Measurements from ENCODE around the gene C17orf75. TPM values are rescaled to one million over a fixed set of nuclear protein-coding genes. Genes with fewer than 3 reads are reported as not detected.
"Not testable (repeated sequence)": the region's sequence is repeated elsewhere in the genome, so short reads cannot be mapped to it uniquely, and the experiment has no call there.

C17orf75 gene
- polyA plus RNA-seq, 1 donor: 22.4 TPM

DNA sequence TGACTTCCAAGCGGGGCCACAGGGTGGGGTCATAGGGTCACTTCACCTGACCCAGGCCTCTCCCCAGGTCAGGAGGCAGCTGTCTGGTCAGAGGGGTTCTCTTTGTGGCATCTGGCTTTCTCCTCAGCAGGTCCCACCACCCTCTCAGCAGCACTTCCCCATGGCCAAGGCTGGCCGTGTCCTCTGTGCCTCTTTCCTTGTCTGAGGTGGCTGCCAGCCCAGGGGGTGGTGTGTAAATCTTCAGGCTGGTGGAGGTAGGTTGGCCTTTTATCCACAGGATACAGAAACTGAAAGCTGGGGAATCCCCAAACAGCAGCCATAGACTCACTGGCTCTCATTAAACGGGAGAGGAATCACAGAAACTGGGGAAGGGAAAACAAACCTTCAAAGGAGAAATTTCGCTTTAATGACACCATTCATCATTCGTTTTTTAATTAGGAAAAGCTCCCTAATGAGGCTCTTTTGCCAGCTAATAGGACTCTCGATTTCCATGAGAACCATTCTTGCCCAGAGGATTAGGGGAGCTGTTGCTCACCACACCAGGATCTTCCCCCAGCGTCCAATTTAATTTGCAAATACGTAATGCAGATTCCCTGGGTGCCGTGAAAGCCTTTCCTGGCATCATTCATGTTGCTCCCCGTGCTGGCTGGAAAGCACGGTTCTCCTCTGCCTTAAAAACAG lies 18.0 kb downstream of the C17orf75 start:
- no peaks in the 10 kb centered on the region for H3K27me3 ChIP-seq (ENCODE audit: control insufficient read depth, insufficient read depth, low read length)
- H3K27ac ChIP-seq (ENCODE audit: low read length): no peak overlapping the region
- DNase-seq: peak in 1 of 2 donors; percentile 50
- no peak overlapping the region for H3K4me3 ChIP-seq (ENCODE audit: low read length)
- no peaks in the 10 kb centered on the region for H3K4me1 ChIP-seq (ENCODE audit: control insufficient read depth, insufficient read depth, low read length)
- H3K36me3 ChIP-seq (ENCODE audit: control insufficient read depth, insufficient read depth, low read length): no peaks in the 10 kb centered on the region
- WGBS (ENCODE audit: insufficient coverage, low lambda C conversion rate): no CpG with 5 or more reads among the region's 11 CpGs
- H3K9me3 ChIP-seq (ENCODE audit: control insufficient read depth, low read depth, low read length): no peaks in the 10 kb centered on the region

GRCh38 chr17:32323046-32323445 lies 18.9 kb downstream of the C17orf75 start:
- DNase-seq: no peak

DNA sequence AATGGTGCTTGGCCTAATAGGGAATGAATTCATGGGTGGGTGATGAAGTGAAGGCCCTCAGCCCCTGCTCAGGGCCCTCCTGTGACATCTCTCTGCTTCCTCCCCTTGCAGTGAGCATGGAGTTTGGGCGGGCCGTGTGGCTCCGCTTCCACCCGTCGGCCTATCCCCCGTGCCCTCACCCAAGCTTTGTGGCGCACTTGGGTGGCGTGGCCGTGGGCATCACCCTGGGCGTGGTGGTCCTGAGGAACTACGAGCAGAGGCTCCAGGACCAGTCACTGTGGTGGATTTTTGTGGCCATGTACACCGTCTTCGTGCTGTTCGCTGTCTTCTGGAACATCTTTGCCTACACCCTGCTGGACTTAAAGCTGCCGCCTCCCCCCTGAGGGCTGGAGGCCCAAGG lies 21.1 kb downstream of the C17orf75 start:
- Histone ChIP-seq H3K4me3 (ENCODE audit: low read length) (no peak overlapping the region), H3K36me3 (ENCODE audit: control insufficient read depth, insufficient read depth, low read length) (no peaks in the 10 kb centered on the region), H3K27me3 (ENCODE audit: control insufficient read depth, insufficient read depth, low read length) (no peaks in the 10 kb centered on the region), H3K4me1 (ENCODE audit: control insufficient read depth, insufficient read depth, low read length) (no peaks in the 10 kb centered on the region), H3K9me3 (ENCODE audit: control insufficient read depth, low read depth, low read length) (no peaks in the 10 kb centered on the region), H3K27ac (ENCODE audit: low read length) (no peak overlapping the region)
- DNase-seq: no peak
- WGBS (ENCODE audit: insufficient coverage, low lambda C conversion rate): no CpG with 5 or more reads among the region's 15 CpGs

More at GRCh38 chr17:32323046-32323445, 18.9 kb downstream of the C17orf75 start:
- Histone ChIP-seq H3K4me1 (ENCODE audit: control insufficient read depth, insufficient read depth, low read length) (no peaks in the 10 kb centered on the region), H3K4me3 (ENCODE audit: low read length) (no peak overlapping the region), H3K27me3 (ENCODE audit: control insufficient read depth, insufficient read depth, low read length) (no peaks in the 10 kb centered on the region), H3K27ac (ENCODE audit: low read length) (no peak overlapping the region), H3K9me3 (ENCODE audit: control insufficient read depth, low read depth, low read length) (no peaks in the 10 kb centered on the region), H3K36me3 (ENCODE audit: control insufficient read depth, insufficient read depth, low read length) (no peaks in the 10 kb centered on the region)
- WGBS (ENCODE audit: insufficient coverage, low lambda C conversion rate): no CpG with 5 or more reads among the region's 10 CpGs

DNA sequence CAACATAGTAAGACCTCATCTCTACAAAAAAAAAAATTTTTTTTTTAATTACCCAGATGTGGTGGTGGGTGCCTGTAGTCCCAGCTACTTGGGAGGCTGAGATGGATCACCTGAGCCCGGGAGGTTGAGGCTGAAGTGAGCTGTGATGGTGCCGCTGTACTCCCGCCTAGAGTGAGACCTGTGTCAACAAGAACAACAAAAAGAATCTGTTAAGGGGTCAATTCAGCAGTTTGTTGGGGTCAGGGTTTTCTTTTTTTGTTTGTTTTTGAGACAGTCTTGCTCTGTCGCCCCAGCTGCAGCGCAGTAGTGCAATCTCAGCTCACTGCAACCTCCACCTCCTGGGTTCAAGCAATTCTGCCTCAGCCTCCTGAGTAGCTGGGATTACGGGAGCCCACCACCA lies 21.9 kb downstream of the C17orf75 start:
- not testable (repeated sequence) for H3K9me3 ChIP-seq (ENCODE audit: control insufficient read depth, low read depth, low read length); H3K4me1 ChIP-seq (ENCODE audit: control insufficient read depth, insufficient read depth, low read length); H3K36me3 ChIP-seq (ENCODE audit: control insufficient read depth, insufficient read depth, low read length); H3K4me3 ChIP-seq (ENCODE audit: low read length); H3K27me3 ChIP-seq (ENCODE audit: control insufficient read depth, insufficient read depth, low read length); H3K27ac ChIP-seq (ENCODE audit: low read length); DNase-seq
- WGBS (ENCODE audit: insufficient coverage, low lambda C conversion rate): no CpG with 5 or more reads among the region's 6 CpGs

DNA sequence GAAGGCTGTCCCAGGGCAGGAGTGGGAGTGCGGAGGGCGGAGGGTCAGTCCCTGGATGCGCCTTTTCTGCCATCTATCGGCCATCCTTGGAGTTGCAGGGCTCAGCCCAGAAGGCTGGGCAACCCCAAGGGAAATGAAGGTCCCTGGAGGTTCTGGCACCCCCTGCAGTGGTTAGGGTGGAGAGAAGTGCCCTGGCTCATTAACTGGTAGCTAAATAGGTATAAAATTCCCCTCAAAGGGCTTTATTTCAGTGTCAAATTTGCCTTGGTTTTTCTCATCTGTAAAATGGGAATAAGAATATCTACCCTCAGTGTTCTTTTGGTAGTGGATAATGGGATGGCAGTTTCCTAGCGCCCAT lies 22.4 kb downstream of the C17orf75 start:
- no peaks in the 10 kb centered on the region for H3K36me3 ChIP-seq (ENCODE audit: control insufficient read depth, insufficient read depth, low read length)
- no CpG with 5 or more reads among the region's 5 CpGs for WGBS (ENCODE audit: insufficient coverage, low lambda C conversion rate)
- no peak overlapping the region for H3K27ac ChIP-seq (ENCODE audit: low read length)
- no peak overlapping the region for H3K4me3 ChIP-seq (ENCODE audit: low read length)
- no peaks in the 10 kb centered on the region for H3K27me3 ChIP-seq (ENCODE audit: control insufficient read depth, insufficient read depth, low read length)
- no peaks in the 10 kb centered on the region for H3K9me3 ChIP-seq (ENCODE audit: control insufficient read depth, low read depth, low read length)
- DNase-seq: peak in 1 of 2 donors; percentile 45
- no peaks in the 10 kb centered on the region for H3K4me1 ChIP-seq (ENCODE audit: control insufficient read depth, insufficient read depth, low read length)

GRCh38 chr17:32318071-32318470 lies 23.9 kb downstream of the C17orf75 start:
- Histone ChIP-seq H3K4me1 (ENCODE audit: control insufficient read depth, insufficient read depth, low read length) (no peaks in the 10 kb centered on the region), H3K9me3 (ENCODE audit: control insufficient read depth, low read depth, low read length) (no peaks in the 10 kb centered on the region), H3K27me3 (ENCODE audit: control insufficient read depth, insufficient read depth, low read length) (no peaks in the 10 kb centered on the region), H3K4me3 (ENCODE audit: low read length) (no peak overlapping the region), H3K36me3 (ENCODE audit: control insufficient read depth, insufficient read depth, low read length) (no peaks in the 10 kb centered on the region), H3K27ac (ENCODE audit: low read length) (no peak overlapping the region)
- no peak for DNase-seq
- no CpG with 5 or more reads among the region's 8 CpGs for WGBS (ENCODE audit: insufficient coverage, low lambda C conversion rate)

DNA sequence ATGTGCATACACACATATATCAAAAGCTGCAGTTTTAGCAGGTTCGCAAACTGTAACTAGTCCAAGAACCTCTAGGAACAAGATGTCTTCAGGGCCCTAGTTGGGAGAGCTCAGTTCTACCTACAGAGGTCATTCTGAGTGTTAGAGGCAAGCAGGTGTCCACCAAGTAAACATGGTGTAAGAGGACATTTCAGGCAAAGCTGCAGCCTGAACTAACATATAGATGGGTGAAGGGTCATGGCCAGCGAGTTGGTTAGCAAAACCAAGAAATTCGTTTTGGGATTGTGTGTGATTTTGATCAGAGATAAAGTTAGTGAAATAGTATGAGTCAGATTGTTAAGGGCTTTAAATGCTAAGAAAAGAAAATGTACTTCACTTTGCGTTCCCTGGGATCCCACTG lies 24.6 kb downstream of the C17orf75 start:
- no peaks in the 10 kb centered on the region for H3K4me1 ChIP-seq (ENCODE audit: control insufficient read depth, insufficient read depth, low read length)
- DNase-seq: no peak
- no peak overlapping the region for H3K4me3 ChIP-seq (ENCODE audit: low read length)
- WGBS (ENCODE audit: insufficient coverage, low lambda C conversion rate): 67% methylated on average over 3 of the region's 4 CpGs
- no peaks in the 10 kb centered on the region for H3K9me3 ChIP-seq (ENCODE audit: control insufficient read depth, low read depth, low read length)
- H3K27me3 ChIP-seq (ENCODE audit: control insufficient read depth, insufficient read depth, low read length): no peaks in the 10 kb centered on the region
- no peak overlapping the region for H3K27ac ChIP-seq (ENCODE audit: low read length)
- no peaks in the 10 kb centered on the region for H3K36me3 ChIP-seq (ENCODE audit: control insufficient read depth, insufficient read depth, low read length)

DNA sequence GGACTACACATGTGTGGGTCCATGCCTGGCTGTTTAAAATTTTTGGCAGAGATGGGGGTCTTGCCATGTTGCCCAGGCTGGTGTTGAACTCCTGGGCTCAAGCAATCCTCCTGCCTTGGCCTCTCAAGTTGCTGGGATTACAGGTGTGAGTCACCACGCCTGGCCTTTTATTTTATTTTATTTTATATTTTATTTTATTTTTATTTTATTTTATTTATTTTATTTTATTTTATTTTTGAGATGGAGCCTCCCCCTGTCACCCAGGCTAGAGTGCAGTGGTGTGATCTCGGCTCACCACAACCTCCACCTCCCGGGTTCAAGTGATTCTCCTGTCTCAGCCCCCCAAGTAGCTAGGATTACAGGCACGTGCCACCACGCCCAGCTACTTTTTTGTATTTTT lies 25.3 kb downstream of the C17orf75 start:
- H3K27ac ChIP-seq (ENCODE audit: low read length); H3K4me3 ChIP-seq (ENCODE audit: low read length); H3K9me3 ChIP-seq (ENCODE audit: control insufficient read depth, low read depth, low read length); H3K4me1 ChIP-seq (ENCODE audit: control insufficient read depth, insufficient read depth, low read length); H3K36me3 ChIP-seq (ENCODE audit: control insufficient read depth, insufficient read depth, low read length); H3K27me3 ChIP-seq (ENCODE audit: control insufficient read depth, insufficient read depth, low read length); DNase-seq: not testable (repeated sequence)
- WGBS (ENCODE audit: insufficient coverage, low lambda C conversion rate): 100% methylated on average over 1 of the region's 5 CpGs

DNA sequence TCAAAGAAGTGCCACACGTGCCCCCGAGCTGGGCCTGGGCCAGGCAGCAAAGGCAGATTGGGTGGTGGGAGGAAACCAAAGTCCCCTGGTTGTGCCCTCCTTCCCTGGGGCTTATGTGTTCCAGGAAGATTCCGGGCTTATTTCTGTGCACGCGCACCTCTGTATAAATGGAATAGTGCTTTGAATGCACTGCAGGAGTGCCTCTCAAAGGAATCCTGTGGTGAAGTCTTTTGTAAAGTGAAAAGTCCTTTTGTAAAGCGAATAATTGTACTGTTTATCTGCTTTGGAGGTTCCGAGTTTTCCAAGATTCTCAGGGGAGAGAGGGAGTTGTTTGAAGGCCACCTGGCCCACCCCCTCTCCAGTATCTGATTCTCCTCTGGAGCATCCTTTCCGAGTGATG lies 26.8 kb downstream of the C17orf75 start:
- DNase-seq: no peak
- Histone ChIP-seq H3K27me3 (ENCODE audit: control insufficient read depth, insufficient read depth, low read length) (peaks cover 7% of the 10 kb centered on the region), H3K27ac (ENCODE audit: low read length) (no peak overlapping the region), H3K4me1 (ENCODE audit: control insufficient read depth, insufficient read depth, low read length) (no peaks in the 10 kb centered on the region), H3K36me3 (ENCODE audit: control insufficient read depth, insufficient read depth, low read length) (no peaks in the 10 kb centered on the region), H3K4me3 (ENCODE audit: low read length) (no peak overlapping the region), H3K9me3 (ENCODE audit: control insufficient read depth, low read depth, low read length) (no peaks in the 10 kb centered on the region)
- WGBS (ENCODE audit: insufficient coverage, low lambda C conversion rate): no CpG with 5 or more reads among the region's 8 CpGs

GRCh38 chr17:32314636-32315035 lies 27.3 kb downstream of the C17orf75 start:
- Histone ChIP-seq H3K4me1 (ENCODE audit: control insufficient read depth, insufficient read depth, low read length) (no peaks in the 10 kb centered on the region), H3K27me3 (ENCODE audit: control insufficient read depth, insufficient read depth, low read length) (peaks cover 7% of the 10 kb centered on the region), H3K36me3 (ENCODE audit: control insufficient read depth, insufficient read depth, low read length) (no peaks in the 10 kb centered on the region), H3K4me3 (ENCODE audit: low read length) (no peak overlapping the region), H3K9me3 (ENCODE audit: control insufficient read depth, low read depth, low read length) (no peaks in the 10 kb centered on the region), H3K27ac (ENCODE audit: low read length) (no peak overlapping the region)
- WGBS (ENCODE audit: insufficient coverage, low lambda C conversion rate): no CpG with 5 or more reads among the region's 9 CpGs
- no peak for DNase-seq

DNA sequence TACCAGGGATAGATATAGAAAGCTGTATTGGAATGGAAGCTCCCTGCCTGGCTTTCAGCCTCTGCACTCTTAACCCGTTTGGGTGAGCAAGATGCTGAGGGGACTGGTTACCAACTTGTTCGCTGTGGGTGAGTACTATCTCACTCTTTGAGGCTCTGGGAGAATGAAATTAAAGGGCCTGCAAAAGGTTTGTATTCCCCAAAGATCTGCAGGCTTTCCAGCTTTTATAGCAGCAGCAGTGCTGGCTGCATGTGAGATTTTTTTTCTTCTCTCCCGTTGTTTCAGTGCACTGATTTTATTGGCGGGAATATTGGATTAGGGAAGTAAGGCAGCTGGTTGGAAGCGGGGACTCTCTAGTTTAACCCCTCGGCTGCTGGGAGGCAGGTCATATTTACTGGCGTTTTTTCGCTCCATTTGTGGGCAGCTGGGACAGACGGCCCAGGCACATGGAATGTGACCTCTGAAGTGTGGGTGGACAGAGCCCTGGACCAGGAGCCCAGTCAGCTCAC lies 30.9 kb downstream of the C17orf75 start:
- H3K36me3 ChIP-seq (ENCODE audit: control insufficient read depth, insufficient read depth, low read length): no peaks in the 10 kb centered on the region
- 0% methylated on average over 1 of the region's 9 CpGs for WGBS (ENCODE audit: insufficient coverage, low lambda C conversion rate)
- peak in 1 of 2 donors; percentile 16 for DNase-seq
- H3K27ac ChIP-seq (ENCODE audit: low read length): no peak overlapping the region
- H3K27me3 ChIP-seq (ENCODE audit: control insufficient read depth, insufficient read depth, low read length): peaks cover 12% of the 10 kb centered on the region
- no peaks in the 10 kb centered on the region for H3K9me3 ChIP-seq (ENCODE audit: control insufficient read depth, low read depth, low read length)
- H3K4me1 ChIP-seq (ENCODE audit: control insufficient read depth, insufficient read depth, low read length): no peaks in the 10 kb centered on the region
- no peak overlapping the region for H3K4me3 ChIP-seq (ENCODE audit: low read length)

Data from large intestine (tissue), 3 donors.